Measurements from ENCODE around the gene CSMD2. TPM values are rescaled to one million over a fixed set of nuclear protein-coding genes. Genes with fewer than 3 reads are reported as not detected.

The CSMD2 gene
- total RNA-seq, 1 donor from 2014 or later = 1.8 TPM

- no peak overlapping the region for H3K27ac Mint-ChIP-seq
- no peak for DNase-seq (ENCODE audit: extremely low spot score, unreplicated experiment)
These were observed 458.3 kb downstream of the CSMD2 start for GRCh38 chr1:33706634-33707255.

DNA sequence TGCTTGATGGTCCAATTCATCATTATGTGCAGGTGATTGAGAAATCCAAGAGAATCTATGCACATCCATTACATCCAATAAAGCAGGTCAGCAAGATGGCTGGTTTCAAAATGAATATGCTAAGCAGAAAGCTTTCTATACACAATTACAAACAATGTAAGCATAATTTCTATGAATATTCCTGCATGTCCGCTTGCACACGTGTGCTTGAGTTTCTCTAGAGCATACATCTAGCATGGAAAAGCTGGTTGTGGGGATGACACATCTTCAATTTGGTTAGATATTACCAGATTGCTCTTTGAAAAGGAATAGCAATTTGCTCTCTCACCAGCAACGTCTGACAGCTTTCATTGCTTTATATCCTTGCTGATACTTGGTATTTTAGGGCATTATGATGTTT lies 461.6 kb downstream of the CSMD2 start:
- Mint-ChIP-seq H3K9me3 (no peaks in the 10 kb centered on the region), H3K27me3 (peaks cover 4% of the 10 kb centered on the region), H3K4me1 (ENCODE audit: unreplicated experiment) (no peaks in the 10 kb centered on the region), H3K4me3 (no peak overlapping the region), H3K36me3 (no peaks in the 10 kb centered on the region), H3K27ac (no peak overlapping the region)
- DNase-seq (ENCODE audit: extremely low spot score, unreplicated experiment) = no peak
- no peak for TF ChIP-seq CTCF (conservative IDR thresholded peaks at IDR 0.05)

More at GRCh38 chr1:33706634-33707255, 458.3 kb downstream of the CSMD2 start:
- no peak overlapping the region for H3K4me3 Mint-ChIP-seq
- no peak for TF ChIP-seq CTCF (conservative IDR thresholded peaks at IDR 0.05)
- H3K36me3 Mint-ChIP-seq = no peaks in the 10 kb centered on the region
- H3K4me1 Mint-ChIP-seq (ENCODE audit: unreplicated experiment) = peaks cover 6% of the 10 kb centered on the region
- peaks cover 8% of the 10 kb centered on the region for H3K27me3 Mint-ChIP-seq
- no peaks in the 10 kb centered on the region for H3K9me3 Mint-ChIP-seq

- Mint-ChIP-seq H3K36me3 (no peaks in the 10 kb centered on the region), H3K27ac (no peak overlapping the region), H3K4me1 (ENCODE audit: unreplicated experiment) (no peaks in the 10 kb centered on the region), H3K27me3 (peaks cover 38% of the 10 kb centered on the region), H3K4me3 (no peak overlapping the region), H3K9me3 (no peaks in the 10 kb centered on the region)
- DNase-seq (ENCODE audit: extremely low spot score, unreplicated experiment) = no peak
- TF ChIP-seq CTCF (conservative IDR thresholded peaks at IDR 0.05) = no peak
These were observed 466.5 kb downstream of the CSMD2 start for GRCh38 chr1:33698361-33699035.

- Mint-ChIP-seq H3K4me3 (no peak overlapping the region), H3K36me3 (no peaks in the 10 kb centered on the region), H3K27me3 (peaks cover 38% of the 10 kb centered on the region), H3K27ac (no peak overlapping the region), H3K9me3 (no peaks in the 10 kb centered on the region), H3K4me1 (ENCODE audit: unreplicated experiment) (no peaks in the 10 kb centered on the region)
- TF ChIP-seq CTCF (conservative IDR thresholded peaks at IDR 0.05) = no peak
- no peak for DNase-seq (ENCODE audit: extremely low spot score, unreplicated experiment)
These were observed 467.2 kb downstream of the CSMD2 start for GRCh38 chr1:33697816-33698215.

GRCh38 chr1:33696962-33697361 lies 468.1 kb downstream of the CSMD2 start:
- DNase-seq (ENCODE audit: extremely low spot score, unreplicated experiment) = no peak
- Mint-ChIP-seq H3K27ac (no peak overlapping the region), H3K9me3 (no peaks in the 10 kb centered on the region), H3K4me1 (ENCODE audit: unreplicated experiment) (no peaks in the 10 kb centered on the region), H3K27me3 (peaks cover 38% of the 10 kb centered on the region), H3K4me3 (no peak overlapping the region), H3K36me3 (no peaks in the 10 kb centered on the region)
- TF ChIP-seq CTCF (conservative IDR thresholded peaks at IDR 0.05) = no peak

Measured in type B pancreatic cell (in vitro differentiated cells).